GM12891 (cell line): Measurements from ENCODE around the gene TMCO1.

Experiments
- POLR2A ChIP-seq: IDR thresholded peaks from 2 replicates; pipeline ENCODE4 v1.6.1; 2011; ENCODE audit warnings: low read depth, low read length, control low read depth
- POLR2AphosphoS5 ChIP-seq: IDR thresholded peaks from 2 replicates; pipeline ENCODE4 v1.6.1; 2011; ENCODE audit warnings: low read depth, low read length, control low read depth
- POU2F2 ChIP-seq: IDR thresholded peaks from 2 replicates; pipeline ENCODE4 v1.6.1; 2011; ENCODE audit warnings: low read depth, mild to moderate bottlenecking, control low read depth, low read length, moderate library complexity
- SPI1 ChIP-seq: IDR thresholded peaks from 2 replicates; pipeline ENCODE4 v1.6.1; 2011; ENCODE audit warnings: low read depth, low read length, control low read depth
- TAF1 ChIP-seq: IDR thresholded peaks from 2 replicates; pipeline ENCODE4 v1.6.1; 2011; ENCODE audit warnings: low read depth, low read length, control low read depth

DNA sequence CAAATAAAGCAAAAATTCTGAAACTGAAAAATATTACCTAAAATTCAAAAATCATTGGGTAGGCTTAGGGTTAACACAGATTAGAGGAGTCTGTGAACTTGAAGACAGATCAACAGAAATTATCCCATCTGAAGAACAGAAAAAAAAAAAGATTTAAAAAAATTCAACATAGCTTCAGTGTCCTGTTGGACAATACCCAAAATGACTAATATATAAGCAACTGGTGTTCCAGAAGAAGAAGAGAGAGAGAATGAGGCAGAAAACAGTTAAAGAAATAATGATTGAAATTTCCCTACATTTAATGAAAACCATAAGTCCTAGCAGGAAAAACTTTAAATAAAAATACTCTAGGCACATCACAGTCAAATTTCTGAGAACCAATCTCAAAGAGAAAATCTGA is 31.5 kb downstream of the TMCO1 start:
- TF ChIP-seq POLR2A (no peak), POU2F2 (no peak), POLR2AphosphoS5 (no peak), TAF1 (no peak), SPI1 (no peak)
